ENCODE results near the gene BRD7.

GRCh38 chr16:50340578-50340977 is 28.2 kb downstream of the BRD7 start:
- TF ChIP-seq POLR2AphosphoS5 (IDR thresholded peaks at IDR 0.05; ENCODE audit: insufficient read depth, low read depth, low read length), result no peak
- TF ChIP-seq CTCF (IDR thresholded peaks at IDR 0.05; ENCODE audit: extremely low read depth in 1 of 2, insufficient read depth in 1 of 2, low read depth in 1 of 2, low read length in 2 of 2), result no peak
- no peak for TF ChIP-seq EZH2 (IDR thresholded peaks at IDR 0.05; ENCODE audit: borderline replicate concordance, low read depth, low read length, severe bottlenecking)
